IPS DF 19.7 (cell line): ENCODE results near the gene PEMT.

Source experiments
- DNase-seq: peaks from one replicate; pipeline ENCODE4 v3.0.0-alpha.2; 2013; ENCODE audit warnings: low read depth, low spot score

Gene PEMT

GRCh38 chr17:17553217-17554195 lies 38.0 kb downstream of the PEMT start:
- DNase-seq, result no peak

- DNase-seq, result no peak
Measured at GRCh38 chr17:17552351-17553216, 38.9 kb downstream of the PEMT start.

GRCh38 chr17:17551361-17551760 lies 40.1 kb downstream of the PEMT start:
- no peak for DNase-seq

GRCh38 chr17:17549732-17550366 lies 41.7 kb downstream of the PEMT start:
- no peak for DNase-seq

GRCh38 chr17:17548044-17548443 lies 43.5 kb downstream of the PEMT start:
- no peak for DNase-seq

- no peak for DNase-seq
Measured at GRCh38 chr17:17547210-17547764, 44.2 kb downstream of the PEMT start.

GRCh38 chr17:17546399-17547185 lies 44.9 kb downstream of the PEMT start:
- no peak for DNase-seq

GRCh38 chr17:17545984-17546383 lies 45.5 kb downstream of the PEMT start:
- no peak for DNase-seq

GRCh38 chr17:17545031-17545820 lies 46.3 kb downstream of the PEMT start:
- no peak for DNase-seq

- DNase-seq, result no peak
Measured at GRCh38 chr17:17542906-17543635, 48.4 kb downstream of the PEMT start.

- DNase-seq, result no peak
Measured at GRCh38 chr17:17541640-17542001, 49.9 kb downstream of the PEMT start.

GRCh38 chr17:17540935-17541639 lies 50.4 kb downstream of the PEMT start:
- no peak for DNase-seq

GRCh38 chr17:17540278-17540906 lies 51.1 kb downstream of the PEMT start:
- DNase-seq, result no peak

GRCh38 chr17:17539591-17539990 lies 51.9 kb downstream of the PEMT start:
- no peak for DNase-seq

- no peak for DNase-seq
Measured at GRCh38 chr17:17538417-17539391, 52.8 kb downstream of the PEMT start.

GRCh38 chr17:17537311-17538099 lies 54.0 kb downstream of the PEMT start:
- no peak for DNase-seq
